Activated B cell treated with CpG ODN at 0.5 μM for 24 hours (primary cell): ENCODE data around the gene NDUFV2. TPM values are rescaled to one million over a fixed set of nuclear protein-coding genes. Genes with fewer than 3 reads are reported as not detected.
A peak's percentile ranks its signal among the peaks of the same experiment; 100 is the strongest.

Source experiments
- ATAC-seq: fragments of 200-7000 bp; cut with Tn5 transposase; one replicate; pipeline ENCODE4 v1.10.0; 2021; ENCODE audit warnings: low read depth, mild to moderate bottlenecking, moderate library complexity
- CTCF ChIA-PET: fragments of 350-600 bp; sonication (Branson Sonifier 250); formaldehyde crosslinking; loops from one replicate; lab custom pipeline; 2021; ENCODE audit warnings: antibody characterized with exemption; lab: Charles Lee
- POLR2A ChIA-PET: fragments of 350-600 bp; sonication (Branson Sonifier 250); formaldehyde crosslinking; loops from one replicate; lab custom pipeline; 2021; ENCODE audit warnings: antibody characterized with exemption; lab: Charles Lee
- DNase-seq: peaks from one replicate; pipeline ENCODE4 v3.0.0; 2022
- H3K27ac Mint-ChIP-seq: one replicate; pipeline ENCODE4 v1.8.0; 2020; ENCODE audit warnings: mixed read lengths
- H3K27me3 Mint-ChIP-seq: one replicate; pipeline ENCODE4 v1.8.0; 2021; ENCODE audit warnings: mixed read lengths
- H3K36me3 Mint-ChIP-seq: one replicate; pipeline ENCODE4 v1.8.0; 2021; ENCODE audit warnings: low read depth, mixed read lengths
- H3K4me1 Mint-ChIP-seq: one replicate; pipeline ENCODE4 v1.8.0; 2021; ENCODE audit warnings: mixed read lengths
- H3K4me3 Mint-ChIP-seq: one replicate; pipeline ENCODE4 v1.8.0; 2020; ENCODE audit warnings: mild to moderate bottlenecking, mixed read lengths
- H3K9me3 Mint-ChIP-seq: one replicate; pipeline ENCODE4 v1.8.0; 2020; ENCODE audit warnings: mixed read lengths
- intact Hi-C: fragments of 100-400 bp; cut with micrococcal nuclease; formaldehyde crosslinking; loops from one replicate; pipeline ENCODE4 v1.15.1; 2024
- total RNA-seq: library from RNA; stranded (reverse); gene quantifications from 2 replicates; pipeline ENCODE4 v1.2.3, GENCODE V29; 2022
- TF ChIP-seq, protein P1 (sequence below): fragments of 200-600 bp; IDR thresholded peaks from one replicate; pipeline ENCODE4 v1.8.0; 2022; ENCODE audit warnings: antibody characterized with exemption, mild to moderate bottlenecking

Gene NDUFV2
- total RNA-seq, 1 donor from 2014 or later, result 168 TPM

DNA sequence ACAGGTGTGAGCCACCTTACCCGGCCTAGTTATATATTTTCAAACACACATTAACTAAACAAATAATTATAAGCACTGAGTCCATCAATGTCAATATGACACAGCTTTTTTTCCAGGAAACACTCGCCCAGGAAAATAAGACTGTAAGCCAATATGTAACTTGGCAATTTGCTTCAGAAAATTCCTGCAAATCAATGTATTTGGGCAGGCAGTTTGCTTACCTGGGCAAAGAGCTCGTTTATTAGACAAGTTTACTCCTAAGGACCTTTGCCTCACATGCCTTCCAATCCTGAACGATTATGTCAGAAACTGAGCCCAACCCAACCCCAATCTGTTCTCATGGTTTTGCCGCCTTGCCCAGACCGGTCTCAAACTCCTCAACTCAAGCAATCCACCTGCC lies 34.7 kb upstream of the NDUFV2 start:
- Mint-ChIP-seq H3K9me3 (no peaks in the 10 kb centered on the region), H3K27me3 (no peaks in the 10 kb centered on the region), H3K27ac (peak overlapping the region; percentile 53), H3K4me1 (peaks cover 63% of the 10 kb centered on the region), H3K36me3 (no peaks in the 10 kb centered on the region), H3K4me3 (no peak overlapping the region)
- TF ChIP-seq, protein P1, sequence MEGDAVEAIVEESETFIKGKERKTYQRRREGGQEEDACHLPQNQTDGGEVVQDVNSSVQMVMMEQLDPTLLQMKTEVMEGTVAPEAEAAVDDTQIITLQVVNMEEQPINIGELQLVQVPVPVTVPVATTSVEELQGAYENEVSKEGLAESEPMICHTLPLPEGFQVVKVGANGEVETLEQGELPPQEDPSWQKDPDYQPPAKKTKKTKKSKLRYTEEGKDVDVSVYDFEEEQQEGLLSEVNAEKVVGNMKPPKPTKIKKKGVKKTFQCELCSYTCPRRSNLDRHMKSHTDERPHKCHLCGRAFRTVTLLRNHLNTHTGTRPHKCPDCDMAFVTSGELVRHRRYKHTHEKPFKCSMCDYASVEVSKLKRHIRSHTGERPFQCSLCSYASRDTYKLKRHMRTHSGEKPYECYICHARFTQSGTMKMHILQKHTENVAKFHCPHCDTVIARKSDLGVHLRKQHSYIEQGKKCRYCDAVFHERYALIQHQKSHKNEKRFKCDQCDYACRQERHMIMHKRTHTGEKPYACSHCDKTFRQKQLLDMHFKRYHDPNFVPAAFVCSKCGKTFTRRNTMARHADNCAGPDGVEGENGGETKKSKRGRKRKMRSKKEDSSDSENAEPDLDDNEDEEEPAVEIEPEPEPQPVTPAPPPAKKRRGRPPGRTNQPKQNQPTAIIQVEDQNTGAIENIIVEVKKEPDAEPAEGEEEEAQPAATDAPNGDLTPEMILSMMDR, result no peak
- intact Hi-C loops, result no loop called here
- CTCF ChIA-PET, result no interaction called here
- ATAC-seq (no peak), DNase-seq (no peak)
- POLR2A ChIA-PET, result interaction anchor here (1.1 kb wide), 1 partner anchor 49 kb away, joined by 3 read pairs; no protein-coding TSS in a partner anchor

DNA sequence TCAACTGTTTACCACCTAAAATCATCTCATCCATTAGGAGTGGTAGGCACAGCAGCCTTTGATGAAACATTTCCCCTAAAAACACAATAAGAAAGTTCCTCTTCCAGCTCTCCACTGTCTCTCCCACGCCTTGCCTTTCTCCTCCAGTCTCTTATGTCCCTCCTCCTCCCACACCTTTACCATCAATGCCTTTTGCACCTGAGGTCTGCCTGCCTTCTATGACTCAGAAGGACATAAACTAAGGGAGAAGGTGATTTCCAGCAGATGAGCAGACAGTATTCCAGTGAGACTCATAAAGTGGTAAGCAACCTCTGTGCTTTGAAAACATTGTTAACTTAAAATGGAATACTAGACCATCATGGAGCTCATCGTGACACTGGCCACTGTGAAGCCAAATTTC lies 34.2 kb upstream of the NDUFV2 start:
- no peaks in the 10 kb centered on the region for H3K36me3 Mint-ChIP-seq
- POLR2A ChIA-PET, result interaction anchor here (1.1 kb wide), 1 partner anchor 49 kb away, joined by 3 read pairs; no protein-coding TSS in a partner anchor
- CTCF ChIA-PET, result no interaction called here

DNA sequence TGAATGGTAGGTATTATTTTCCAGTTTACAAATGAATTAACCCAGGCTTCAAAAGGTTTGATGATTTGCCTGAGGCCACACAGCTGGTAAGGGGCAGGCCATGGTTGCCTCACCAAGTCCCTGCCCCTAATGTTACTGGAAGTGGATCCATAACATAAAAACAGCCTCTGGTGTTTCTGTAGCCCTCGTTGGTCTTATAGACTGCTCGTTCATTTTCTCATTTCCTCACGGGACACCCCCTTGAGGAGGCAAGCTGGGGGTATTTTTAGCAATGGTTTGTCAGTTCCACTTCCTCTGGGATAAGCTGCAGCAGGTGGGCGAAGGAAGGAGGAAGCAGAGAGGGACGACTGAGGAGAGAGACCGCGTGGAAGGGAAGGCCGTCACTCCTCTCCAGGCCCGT lies 32.9 kb upstream of the NDUFV2 start:
- CTCF ChIA-PET, result no interaction called here
- Mint-ChIP-seq H3K27me3 (no peaks in the 10 kb centered on the region), H3K27ac (peak overlapping the region; percentile 90)

More for the DNA sequence above, 34.2 kb upstream of the NDUFV2 start:
- TF ChIP-seq, protein P1, result no peak
- no peak for DNase-seq
- no peak for ATAC-seq
- intact Hi-C loops, result no loop called here
- Mint-ChIP-seq H3K4me1 (peaks cover 60% of the 10 kb centered on the region), H3K27ac (peak overlapping the region; percentile 90), H3K27me3 (no peaks in the 10 kb centered on the region), H3K9me3 (no peaks in the 10 kb centered on the region), H3K4me3 (no peak overlapping the region)

DNA sequence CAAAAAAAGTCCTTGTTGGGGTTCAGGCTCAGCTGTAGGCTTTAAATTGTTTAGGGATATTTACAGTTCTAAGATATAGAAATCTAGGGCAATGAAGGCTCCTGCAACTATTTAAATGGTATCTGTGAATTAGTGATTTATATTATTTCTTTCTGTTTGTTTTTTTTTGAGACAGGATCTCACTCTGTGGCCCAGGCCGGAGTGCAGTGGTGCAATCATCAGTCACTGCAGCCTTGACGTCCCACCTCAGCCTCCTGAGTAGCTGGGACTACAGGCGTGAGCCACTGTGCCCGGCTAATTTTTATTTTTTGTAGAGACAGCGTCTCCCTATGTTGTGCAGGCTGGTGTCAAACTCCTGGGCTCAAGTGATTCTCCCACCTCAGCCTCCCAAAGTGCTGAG lies 32.3 kb upstream of the NDUFV2 start:
- TF ChIP-seq, protein P1, result no peak
- no peaks in the 10 kb centered on the region for H3K9me3 Mint-ChIP-seq
- H3K4me1 Mint-ChIP-seq, result peaks cover 61% of the 10 kb centered on the region
- H3K27ac Mint-ChIP-seq, result peak overlapping the region; percentile 90
- no peaks in the 10 kb centered on the region for H3K27me3 Mint-ChIP-seq
- DNase-seq (no peak), ATAC-seq (no peak)
- intact Hi-C loops, result loop anchor here (1.0 to 5.0 kb wide), 2 partner anchors 8 to 142 kb away; no protein-coding TSS in a partner anchor
- H3K4me3 Mint-ChIP-seq, result no peak overlapping the region
- POLR2A ChIA-PET, result interaction anchor here (0.6 to 1.4 kb wide), 5 partner anchors 14 to 66 kb away, joined by 3 to 5 read pairs (median 4); partner anchors contain the start of gene ANKRD12
- CTCF ChIA-PET, result no interaction called here
- no peaks in the 10 kb centered on the region for H3K36me3 Mint-ChIP-seq

More for the DNA sequence above, 32.9 kb upstream of the NDUFV2 start:
- H3K4me3 Mint-ChIP-seq, result peak overlapping the region; percentile 64
- TF ChIP-seq, protein P1, result no peak
- intact Hi-C loops, result no loop called here
- DNase-seq (no peak), ATAC-seq (peak; percentile 14)
- POLR2A ChIA-PET, result interaction anchor here (0.6 to 1.4 kb wide), 3 partner anchors 32 to 67 kb away, joined by 4 to 5 read pairs (median 5); partner anchors contain the start of gene ANKRD12
- no peaks in the 10 kb centered on the region for H3K36me3 Mint-ChIP-seq
- H3K4me1 Mint-ChIP-seq, result peaks cover 62% of the 10 kb centered on the region
- no peaks in the 10 kb centered on the region for H3K9me3 Mint-ChIP-seq

DNA sequence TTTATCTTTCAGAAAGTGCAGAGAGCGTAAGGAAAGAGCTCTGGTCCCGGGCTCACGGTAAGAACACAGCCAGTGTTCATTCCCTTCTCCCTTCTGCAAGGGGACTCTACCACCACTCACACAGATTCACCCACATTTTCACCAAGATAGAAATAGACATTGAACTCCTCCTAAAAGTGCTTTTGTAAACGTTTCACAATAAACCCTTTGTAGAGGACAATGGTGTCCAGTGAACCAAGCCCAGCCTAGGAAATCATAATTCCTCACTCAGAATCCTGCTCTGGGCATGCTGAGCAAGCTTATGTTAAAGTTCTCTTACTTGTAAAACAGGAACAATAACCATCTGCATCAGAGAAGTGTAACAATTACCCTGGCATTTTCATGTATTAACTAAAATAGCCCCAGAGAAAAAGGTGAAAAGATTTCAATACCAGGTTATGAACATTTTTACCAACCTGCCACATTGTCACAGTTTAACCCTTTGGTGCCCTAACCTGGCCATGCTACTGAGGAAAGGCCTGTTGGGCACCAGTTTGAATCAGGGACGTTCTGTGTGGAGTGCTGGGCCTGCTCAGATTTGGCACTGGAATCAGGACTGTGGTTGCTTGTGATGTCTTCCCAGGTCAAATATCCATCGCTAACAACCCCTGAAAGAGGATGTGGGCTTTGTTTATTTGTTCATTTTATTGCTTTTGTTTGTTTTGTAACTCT lies 22.5 kb upstream of the NDUFV2 start:
- no peaks in the 10 kb centered on the region for H3K27me3 Mint-ChIP-seq
- no peak overlapping the region for H3K27ac Mint-ChIP-seq
- ChIA-PET POLR2A (no interaction called here), CTCF (interaction anchor here (0.9 kb wide), 1 partner anchor 68 kb away, joined by 3 read pairs; no protein-coding TSS in a partner anchor)
- H3K4me3 Mint-ChIP-seq, result no peak overlapping the region
- DNase-seq (no peak), ATAC-seq (no peak)
- H3K36me3 Mint-ChIP-seq, result no peaks in the 10 kb centered on the region
- H3K9me3 Mint-ChIP-seq, result no peaks in the 10 kb centered on the region
- intact Hi-C loops, result no loop called here
- TF ChIP-seq, protein P1, result no peak
- H3K4me1 Mint-ChIP-seq, result peaks cover 19% of the 10 kb centered on the region
